Activated T-helper 1 cell treated with Interleukin-2 at 50 U/mL for 16 hours (primary cell): Measurements from ENCODE around the gene MLPH.
"Not testable (repeated sequence)": the region's sequence is repeated elsewhere in the genome, so short reads cannot be mapped to it uniquely, and the experiment has no call there.

Source experiments
- DNase-seq: peaks from one replicate; pipeline ENCODE4 v3.0.0-alpha.2; 2020; ENCODE audit warnings: low read depth

The MLPH gene

DNA sequence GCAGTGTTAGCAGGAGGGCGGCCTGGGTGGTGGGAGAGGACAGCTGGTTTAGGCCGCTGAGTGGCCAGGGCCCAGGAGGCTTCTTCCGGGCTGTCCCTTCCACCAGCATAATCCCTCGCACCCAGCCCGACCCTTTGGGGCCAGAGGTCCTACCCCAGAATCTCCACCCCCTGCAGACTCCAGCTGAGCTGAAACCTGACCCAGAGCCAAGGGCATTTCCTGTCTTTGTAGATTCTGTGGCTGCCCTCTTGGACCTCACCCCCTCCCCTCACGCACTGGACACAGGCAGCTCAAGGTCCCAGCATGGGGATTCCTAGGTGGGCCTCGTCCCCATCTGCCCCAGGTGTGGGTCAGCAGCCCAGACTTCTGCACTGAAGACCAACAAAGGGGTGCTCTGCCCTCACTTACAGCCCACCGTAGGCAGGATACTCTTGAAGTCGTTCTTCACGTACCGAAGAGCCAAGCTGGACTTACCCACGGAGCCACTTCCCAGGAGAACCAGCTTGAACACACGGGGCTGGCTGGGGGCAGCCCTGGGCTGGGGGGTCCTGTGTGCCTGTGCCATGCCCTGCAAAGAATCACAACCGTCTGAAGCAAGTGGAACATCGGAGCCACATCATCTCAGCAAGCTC, 98.7 kb downstream of the MLPH start:
- DNase-seq, result no peak

DNA sequence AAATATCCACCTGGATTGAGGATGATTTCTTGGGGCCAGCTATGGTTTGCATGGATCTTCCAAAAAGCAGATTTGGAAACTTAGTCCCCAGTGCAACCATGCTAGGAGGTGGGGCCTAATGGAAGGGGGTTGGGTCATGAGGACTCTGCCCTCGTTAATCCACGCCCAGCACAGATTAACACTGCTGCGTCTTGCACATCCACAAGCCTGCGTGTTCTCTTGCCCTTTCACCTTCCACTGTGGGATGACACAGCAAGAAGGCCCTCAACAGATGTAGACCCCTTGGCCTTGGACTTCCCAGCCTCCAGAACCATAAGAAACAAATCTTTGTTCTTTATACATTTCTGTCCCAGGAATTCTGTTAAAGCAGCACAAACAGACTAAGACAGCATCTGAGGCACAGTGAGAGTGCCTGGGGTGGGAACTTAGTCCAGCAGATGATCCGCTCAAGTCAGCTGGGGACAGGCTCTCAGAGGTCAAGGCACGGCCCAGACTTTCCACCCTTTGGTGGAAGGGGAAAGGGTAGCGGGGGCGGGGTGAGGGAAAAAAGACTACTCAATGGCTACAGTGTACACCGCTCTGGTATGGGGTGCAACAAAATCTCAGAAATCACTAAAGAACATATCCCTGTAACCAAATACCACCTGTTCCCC, 101.1 kb downstream of the MLPH start:
- no peak for DNase-seq

DNA sequence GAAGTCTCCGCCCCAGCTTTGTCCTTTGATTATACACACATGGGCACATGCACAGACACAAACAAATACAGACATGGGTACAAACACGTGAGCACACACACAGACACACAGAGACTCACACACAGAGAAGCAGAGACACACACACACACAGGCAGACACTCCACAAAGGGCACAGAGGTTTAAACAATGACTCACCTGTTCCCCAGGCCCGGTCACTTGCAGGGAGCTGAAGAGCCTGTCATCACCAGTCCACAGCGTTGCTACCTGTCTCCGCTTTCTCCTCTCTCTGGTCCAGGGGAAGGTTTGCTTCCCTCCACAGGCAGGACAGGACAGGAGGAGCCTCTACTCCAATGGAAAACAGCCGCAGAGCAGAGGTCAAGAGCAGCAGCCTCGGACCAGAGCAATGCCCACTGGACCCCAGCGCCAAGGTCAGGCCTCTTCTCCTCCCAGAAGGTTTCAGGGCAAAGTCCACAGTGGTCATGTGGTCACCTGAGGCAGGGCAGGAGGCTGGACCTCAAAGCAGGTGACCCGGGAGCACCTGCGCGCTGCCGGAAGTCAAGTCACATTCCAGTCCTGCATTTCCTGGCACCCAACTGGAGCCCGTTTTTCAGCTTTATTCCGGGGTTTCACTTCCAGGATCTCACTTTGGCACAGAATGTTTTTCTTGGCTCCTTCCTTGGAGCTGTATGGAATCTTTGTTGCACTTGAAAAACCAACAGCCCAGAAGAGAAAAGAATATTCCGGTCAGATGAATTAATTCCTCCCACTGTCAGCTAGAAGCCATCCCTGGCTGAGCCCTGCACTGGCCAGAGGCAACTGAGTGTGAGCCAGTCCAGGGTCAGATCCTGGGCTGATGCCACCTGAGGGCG, 103.5 kb downstream of the MLPH start, which contains the start of gene RAB17:
RAB17 (minus strand) TSS at position 463 of the 869 bp plus-strand sequence. CDS start 4,580 bp downstream, outside the sequence.
- DNase-seq, result no peak

DNA sequence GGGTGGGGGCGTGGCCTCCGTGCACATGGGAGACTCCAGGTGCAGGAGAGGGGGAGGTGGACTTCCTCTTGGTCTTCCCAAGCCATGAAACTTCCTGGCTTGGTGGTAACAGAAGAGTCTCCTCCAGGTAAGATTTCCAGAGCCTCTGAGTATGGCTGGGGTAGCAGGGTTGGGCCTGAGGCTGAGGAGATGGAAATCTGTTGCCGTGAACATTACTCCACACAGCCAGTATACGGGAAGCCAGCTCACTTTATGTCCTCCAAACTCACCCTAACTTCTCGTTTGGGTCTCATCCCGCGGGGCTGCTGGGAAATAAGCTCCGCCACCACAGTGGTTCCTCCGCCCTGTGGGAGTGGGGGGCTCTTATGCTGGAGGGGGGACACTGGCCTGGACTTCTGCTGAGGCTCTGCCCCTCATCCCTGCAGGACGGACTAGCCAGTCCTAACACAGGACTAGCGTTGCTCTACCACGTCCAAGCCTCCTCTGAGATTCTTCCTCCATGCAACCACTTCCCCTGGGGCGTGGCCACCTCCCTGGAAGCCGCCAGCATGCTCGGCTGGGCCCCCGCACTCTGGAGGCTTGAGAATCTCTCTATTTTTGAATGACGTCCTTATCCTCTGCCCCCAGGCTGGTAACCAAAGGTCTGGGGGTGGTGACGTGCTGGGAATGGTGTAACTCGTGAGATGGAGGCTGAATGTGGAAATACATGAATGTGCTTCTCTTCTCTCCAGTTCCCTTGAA, 104.3 kb downstream of the MLPH start:
- no peak for DNase-seq

DNA sequence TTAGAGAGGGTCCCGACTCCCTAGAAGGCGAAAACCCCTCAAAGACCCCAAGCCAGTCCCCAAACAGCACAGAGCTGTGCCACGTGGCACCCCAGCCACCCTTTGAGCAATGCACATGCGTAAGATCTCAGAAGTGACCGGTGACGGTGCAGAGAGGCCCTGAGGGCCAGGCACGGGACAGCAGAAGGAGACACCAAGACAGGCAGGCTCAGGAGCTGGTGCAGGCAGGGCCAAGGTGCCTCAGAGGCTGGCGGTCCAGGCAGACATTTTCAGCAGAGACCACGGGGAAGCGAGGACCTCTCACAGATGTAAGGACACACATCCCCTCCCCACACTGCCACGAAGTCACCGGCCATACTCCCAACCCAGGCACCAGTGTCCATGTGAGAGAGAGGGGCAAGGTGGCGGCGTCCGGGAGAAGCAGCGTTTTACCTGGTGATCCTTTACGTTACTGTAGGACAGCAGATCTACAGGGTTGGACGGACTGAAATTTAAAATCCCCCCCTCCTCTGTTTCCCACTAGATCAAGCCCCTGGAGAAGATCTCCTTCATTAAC, 105.5 kb downstream of the MLPH start:
- DNase-seq, result no peak

DNA sequence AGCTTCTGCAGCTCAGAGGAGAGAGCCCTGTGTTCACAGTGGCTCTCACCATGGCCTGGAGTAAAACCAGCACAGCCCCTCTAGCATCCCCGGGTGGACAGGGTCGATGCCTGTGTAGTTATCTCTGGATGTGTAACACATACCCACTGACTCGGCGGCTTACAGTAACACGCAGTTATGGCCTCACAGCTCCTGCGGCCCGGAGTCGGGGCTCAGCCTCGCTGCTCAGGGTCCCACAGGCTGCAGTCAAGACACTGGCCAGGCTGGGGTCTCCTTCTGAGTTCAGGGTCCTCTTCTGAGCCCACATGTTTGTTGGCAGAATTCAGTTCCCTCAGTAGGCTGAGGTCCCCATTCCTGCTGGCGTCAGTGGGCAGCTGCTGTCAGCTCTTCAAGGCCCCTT, 106.0 kb downstream of the MLPH start:
- no peak for DNase-seq

DNA sequence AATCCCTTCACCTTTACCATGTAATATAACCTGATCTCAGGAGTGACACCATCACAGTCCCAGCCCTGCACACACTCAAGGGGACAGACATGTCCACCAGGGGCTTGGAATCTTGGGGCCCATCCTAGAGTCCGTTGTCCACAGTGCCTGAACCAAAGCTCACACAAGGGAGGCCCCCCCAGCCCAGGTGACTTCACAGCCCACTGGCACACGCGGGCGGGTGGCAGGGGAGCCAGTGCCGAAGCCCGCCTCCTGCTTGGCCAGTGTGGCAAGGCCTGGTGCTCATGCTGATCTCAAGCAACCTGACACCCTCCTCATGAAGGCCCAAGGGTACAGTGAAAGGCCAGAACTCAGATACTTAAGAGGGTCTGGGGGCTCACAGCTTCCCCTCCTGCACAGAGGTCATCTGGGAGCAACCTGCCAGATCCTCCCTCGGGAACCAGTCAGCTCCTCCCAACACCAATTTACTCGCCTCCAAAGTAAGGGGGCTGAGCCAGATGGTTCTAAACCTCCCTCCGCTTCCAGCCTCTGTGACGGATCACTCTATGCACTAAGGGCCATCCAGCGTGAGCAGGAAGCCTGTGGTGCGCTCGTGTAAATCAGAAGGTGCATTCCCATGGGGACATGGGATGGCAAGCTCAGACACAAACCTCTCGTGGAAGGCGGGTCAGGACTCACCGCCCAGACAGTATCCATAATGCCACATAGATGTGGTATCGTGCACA, 106.7 kb downstream of the MLPH start:
- no peak for DNase-seq

DNA sequence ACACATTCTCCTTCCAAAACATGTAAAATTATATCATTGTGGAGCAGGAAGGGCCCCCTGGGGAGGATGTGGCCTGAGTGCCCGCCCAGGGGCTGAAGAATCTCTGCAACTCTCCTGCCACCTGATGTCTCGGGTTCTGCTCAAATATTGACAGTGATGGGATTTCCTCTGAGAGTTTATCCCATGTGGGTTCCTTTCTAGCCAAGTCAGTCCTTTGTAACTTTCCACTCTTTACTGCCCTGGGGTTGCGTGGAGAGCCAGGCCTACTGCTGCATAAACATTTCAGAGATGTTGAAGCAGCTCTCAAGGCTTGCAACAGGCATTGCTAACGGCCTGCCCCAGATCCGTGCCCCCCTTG, 107.4 kb downstream of the MLPH start:
- no peak for DNase-seq

DNA sequence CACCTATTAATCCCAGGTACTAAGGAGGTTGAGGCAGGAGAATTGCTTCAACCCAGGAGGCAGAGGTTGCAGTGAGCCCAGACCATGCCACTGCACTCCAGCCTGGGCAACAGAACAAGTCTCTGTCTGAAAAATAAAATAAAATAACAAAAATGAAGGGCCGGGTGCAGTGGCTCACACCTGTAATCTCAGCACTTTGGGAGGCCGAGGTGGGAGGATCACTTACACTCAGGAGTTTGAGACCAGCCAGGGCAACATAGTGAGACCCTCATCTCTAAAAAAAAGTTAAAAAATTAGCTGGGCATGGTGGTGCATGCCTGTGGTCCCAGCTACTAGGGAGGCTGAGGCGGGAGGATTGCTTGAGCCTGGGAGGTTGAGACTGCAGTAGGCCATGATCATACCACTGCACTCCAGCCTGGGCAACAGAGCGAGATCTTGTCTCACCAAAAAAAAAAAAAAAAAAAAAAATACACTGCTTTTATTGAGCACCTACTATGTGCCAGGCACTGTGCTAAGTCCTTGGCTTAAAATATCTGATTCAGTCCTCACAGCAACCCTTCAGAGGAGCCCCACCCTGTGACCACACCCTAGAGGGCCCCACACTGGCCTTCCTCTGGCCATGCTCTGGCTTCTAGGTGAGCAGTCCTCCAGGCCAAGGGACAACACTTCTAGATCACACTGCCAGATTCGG, 108.9 kb downstream of the MLPH start:
- not testable (repeated sequence) for DNase-seq

DNA sequence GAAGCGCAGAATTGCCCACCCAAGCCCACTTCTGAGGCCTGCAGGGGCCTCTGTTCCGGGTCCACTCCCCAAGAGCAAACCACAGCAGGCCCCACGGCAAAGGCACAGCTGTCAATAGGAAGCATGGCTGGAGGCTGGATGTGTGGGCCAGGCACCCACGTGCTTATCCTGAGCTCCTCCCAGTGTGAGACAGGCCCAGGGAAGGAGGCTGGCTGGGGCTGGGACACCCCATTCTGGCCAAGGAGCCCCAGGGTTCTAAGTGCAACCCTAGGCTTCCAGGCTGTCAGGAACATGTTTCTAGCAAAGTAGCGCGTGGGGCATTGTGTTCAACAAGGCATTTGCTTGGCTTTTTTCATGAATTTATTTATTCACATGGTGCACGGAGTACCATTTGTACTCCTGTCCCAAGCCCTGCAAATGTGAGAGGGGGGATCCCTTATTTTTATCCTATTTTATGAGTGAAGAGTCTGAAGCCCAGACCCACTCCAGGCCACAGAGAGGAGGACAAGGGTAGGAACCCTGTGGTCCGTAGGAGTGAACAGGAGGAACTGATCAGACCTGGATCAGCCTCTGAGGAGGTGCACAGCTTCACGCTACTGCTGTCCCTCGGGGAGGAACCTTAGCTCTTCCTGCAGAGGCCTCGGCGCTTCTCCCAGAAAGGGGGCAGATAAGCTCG, 109.6 kb downstream of the MLPH start:
- DNase-seq, result no peak

DNA sequence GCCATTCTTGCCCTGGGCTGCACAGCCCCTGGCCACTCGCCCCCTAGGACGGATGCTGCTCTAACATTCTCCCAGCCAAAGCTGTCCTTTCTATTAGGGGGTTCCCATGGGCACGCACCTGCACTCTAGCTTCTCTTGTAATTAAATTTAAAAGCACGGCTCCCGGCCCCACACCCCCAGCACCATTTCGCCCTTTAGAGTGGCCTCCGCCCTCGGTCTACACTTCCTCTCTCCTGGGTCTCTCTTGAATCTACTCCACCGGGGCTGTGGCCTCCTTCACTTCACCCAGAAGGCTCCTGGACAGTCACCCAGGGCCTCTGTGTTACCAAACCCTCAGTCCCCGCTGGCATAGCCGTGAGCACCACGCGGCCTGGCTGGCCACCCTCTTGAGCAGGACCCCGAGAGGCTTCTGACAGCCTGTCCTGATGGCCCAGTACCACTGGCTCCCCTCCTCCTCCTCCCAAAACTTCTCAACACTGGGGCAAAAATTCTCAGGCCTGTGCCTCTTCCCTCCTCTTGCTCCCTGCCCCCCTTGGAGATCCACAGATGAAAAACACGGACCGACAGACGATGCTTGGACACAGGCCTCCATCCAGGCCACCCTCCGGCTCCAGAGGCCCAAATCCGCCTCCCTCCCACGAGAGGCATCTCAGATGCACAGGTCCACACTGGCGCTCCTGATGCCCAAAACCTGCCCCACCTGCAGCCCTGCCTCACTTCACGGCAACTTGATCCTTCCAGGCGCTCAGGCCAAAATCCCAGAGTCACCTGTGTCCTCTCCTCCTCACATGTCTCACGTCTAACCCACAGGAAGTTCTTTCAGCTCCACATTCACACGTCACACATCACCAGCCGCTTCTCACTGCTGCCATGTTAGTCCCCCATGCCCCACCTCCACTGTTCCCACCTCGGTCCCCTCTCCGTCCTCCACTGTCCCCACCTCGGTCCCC, 110.4 kb downstream of the MLPH start:
- DNase-seq, result no peak

DNA sequence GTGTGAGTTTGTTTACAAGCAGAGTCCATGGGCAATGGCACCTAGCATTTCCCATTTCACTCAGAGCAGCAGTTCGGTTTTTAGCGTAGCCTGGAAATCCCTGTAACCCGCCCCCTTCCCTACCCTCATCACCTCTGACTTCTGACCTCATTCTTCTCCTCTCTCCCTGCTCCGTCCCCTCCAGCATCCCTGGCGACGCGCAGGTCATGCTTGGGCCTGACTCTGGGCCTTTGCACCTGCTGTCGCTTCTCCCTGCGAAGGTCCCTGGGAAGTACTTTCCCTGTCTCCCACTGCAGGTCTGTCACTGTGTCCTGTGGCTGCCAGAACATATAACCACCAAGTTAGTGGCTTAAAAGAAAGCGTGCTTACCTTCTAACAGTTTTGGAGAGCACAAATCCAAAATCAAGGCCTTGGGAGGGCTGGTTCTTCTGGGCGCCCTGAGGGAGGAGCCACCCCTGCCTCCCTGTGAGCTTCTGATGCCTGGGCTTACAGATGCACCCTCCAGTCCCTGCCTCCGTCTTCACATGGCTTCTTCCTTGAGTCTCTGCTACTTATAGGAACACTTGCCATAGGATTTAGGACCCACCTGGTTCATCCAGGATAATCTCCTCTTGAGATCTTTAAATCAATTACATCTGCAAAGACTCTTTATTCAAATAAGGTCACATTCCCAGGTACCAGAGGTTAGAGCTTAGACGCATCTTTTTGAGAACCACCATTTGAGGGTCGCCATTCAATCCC, 111.6 kb downstream of the MLPH start:
- DNase-seq, result no peak

DNA sequence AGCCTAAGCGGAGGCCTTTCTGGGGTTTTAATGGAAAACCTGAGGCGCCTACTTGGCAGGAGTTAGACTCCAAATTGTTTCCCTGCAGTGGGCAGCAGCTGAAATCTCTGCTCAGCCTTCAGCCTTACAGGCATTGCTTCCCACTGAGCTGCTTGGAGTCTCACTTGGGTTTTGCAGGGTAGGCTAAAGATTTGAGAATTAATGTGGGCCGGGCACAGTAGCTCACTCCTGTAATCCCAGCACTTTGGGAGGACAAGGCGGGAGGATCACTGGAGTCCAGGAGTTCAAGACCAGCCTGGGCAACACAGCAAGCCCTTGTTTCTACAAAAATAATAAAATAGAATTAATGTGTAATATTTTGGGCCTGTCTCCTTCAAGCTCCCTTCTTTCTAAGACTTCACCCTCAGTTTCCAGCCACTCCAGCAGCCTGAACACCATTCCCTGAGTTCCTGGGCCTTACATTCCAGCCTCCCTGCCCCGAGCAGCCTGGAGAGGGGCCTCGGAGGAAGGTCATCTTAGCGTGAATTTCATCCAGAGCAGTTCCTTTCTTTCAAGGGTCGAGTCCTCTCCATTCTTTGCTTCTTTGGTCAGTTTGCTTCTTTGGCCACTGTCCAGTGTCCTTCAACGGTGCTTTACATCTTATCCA, 112.5 kb downstream of the MLPH start:
- no peak for DNase-seq

DNA sequence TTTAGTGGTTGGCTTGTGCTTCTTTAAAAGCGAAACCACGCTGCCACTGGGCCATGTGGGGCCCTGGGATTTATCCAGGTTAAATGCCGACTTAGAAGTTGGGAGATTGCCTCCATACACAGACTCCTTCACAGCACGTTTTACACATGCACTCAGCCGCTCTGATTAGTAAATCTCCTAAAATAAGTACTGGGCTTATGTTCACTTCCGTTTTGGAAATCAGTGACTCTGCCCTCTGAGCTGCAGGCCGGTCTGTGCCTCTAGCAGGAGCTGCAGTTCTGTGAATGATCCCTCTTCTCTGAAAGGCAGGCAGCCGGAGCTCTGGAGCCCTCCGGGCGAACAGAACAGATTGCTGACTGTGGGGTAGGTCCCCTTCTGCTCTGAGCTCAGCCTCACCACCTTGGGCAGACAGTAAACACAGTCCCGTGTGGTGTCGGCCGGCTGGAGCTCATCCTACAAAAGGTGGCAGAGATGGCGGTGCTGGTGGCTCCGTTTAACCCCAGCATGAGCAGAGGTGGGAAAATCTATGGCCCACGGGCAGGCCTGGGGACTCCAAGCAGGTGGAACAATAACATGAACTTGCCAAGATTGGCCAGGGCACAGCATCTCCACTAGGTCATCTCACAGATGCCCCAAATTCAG, 113.3 kb downstream of the MLPH start:
- DNase-seq, result no peak

DNA sequence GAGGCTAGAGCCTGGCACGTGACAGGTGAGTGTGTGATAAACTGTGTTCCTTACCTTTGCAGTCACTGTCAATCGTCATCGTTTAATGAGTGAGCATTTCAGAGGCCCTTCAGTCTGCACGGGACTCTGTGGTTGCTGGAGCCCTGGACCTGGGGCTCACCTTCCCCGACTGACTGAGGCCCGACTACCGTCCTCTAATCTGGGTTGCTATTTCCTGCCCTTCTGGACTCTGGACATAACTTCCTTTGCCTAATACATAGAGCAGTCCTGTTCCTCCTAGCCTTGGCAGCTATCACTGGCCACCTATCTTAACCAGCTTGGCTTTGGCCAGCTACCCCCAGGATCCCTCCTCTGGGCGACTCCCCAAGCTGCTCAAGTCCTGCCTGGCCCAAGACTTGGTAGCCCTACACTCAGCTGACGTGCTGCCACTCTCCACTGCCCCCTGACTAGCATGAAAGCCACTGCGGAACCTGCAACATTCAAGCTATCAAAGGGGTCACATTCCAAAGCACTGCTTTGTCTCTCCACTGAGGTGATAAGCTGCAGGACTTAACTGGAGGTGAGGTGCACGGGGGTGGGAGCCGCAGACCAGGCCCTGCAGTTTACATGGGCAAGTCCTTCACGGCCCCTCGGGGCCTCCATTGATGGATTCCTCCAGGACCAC, 114.5 kb downstream of the MLPH start:
- DNase-seq, result no peak

DNA sequence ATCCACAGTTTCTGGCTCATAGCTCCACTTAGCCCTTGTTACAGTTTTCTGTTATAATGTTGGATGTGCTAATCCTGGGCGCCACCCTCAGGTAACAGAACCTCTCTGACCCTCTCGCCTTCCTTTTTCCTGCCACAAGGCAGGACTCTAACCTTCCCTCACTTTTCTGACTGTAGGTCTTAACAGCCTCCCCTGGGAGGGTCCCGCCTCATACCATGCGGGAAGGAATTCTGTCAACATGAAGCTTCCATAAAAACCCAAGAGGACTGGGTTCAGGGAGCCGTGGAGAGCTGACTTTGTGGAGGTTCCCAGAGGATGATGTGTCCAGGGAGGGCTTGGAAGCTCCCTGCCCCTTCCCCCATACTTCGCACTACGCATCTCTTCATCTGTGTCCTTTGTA, 115.4 kb downstream of the MLPH start:
- no peak for DNase-seq
